Measurements from ENCODE around the gene SSH2.
"Not testable (repeated sequence)": the region's sequence is repeated elsewhere in the genome, so short reads cannot be mapped to it uniquely, and the experiment has no call there.

The SSH2 gene

GRCh38 chr17:29903471-29903870 is 26.6 kb downstream of the SSH2 start:
- Histone ChIP-seq H3K9me3 (peaks cover 0 to 3% (median 0%) of the 10 kb centered on the region in 3 donors), H3K4me1 (no peaks in the 10 kb centered on the region), H3K27me3 (no peaks in the 10 kb centered on the region), H3K4me3 (no peak overlapping the region), H3K36me3 (no peaks in the 10 kb centered on the region), H3K27ac (no peak overlapping the region)
- no peak for TF ChIP-seq CTCF (IDR thresholded peaks at IDR 0.05)
- DNase-seq, result no peak
- intact Hi-C loops (cut with DNase I; ENCODE audit: low total_unique reads), result no loop called here

DNA sequence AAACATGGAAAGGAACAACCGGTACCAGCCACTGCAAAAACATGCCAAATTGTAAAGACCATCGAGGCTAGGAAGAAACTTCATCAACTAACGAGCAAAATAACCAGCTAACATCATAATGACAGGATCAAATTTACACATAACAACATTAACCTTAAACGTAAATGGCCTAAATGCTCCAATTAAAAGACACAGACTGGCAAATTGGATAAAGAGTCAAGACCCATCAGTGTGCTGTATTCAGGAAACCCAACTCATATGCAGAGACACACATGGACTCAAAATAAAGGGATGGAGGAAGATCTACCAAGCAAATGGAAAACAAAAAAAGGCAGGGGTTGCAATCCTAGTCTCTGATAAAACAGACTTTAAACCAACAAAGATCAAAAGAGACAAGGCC is 32.9 kb downstream of the SSH2 start:
- intact Hi-C loops (cut with DNase I; ENCODE audit: low total_unique reads); H3K27me3 ChIP-seq; H3K4me3 ChIP-seq; H3K27ac ChIP-seq; H3K36me3 ChIP-seq; DNase-seq; H3K9me3 ChIP-seq; H3K4me1 ChIP-seq: not testable (repeated sequence)

DNA sequence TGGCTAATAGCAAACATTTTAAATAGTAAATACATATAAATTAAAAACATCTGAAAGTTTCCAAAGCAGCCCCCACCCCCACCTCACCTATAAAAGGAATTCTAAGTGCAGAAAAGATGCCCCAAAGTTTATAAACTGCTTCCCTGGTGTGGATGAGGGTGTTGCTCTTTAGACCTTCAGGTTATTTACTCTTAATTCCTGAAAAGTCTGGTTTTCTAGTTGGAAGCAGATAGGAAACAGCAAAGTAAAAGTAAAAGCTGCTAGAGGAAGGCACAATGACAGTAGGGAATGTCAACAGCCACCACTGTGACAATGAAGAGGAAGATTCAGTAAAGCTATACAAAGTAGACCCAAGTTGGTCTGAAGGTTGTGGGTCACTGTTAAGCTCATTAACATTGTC is 37.8 kb downstream of the SSH2 start:
- no peak for TF ChIP-seq CTCF (IDR thresholded peaks at IDR 0.05)
- no peaks in the 10 kb centered on the region for H3K4me1 ChIP-seq

DNA sequence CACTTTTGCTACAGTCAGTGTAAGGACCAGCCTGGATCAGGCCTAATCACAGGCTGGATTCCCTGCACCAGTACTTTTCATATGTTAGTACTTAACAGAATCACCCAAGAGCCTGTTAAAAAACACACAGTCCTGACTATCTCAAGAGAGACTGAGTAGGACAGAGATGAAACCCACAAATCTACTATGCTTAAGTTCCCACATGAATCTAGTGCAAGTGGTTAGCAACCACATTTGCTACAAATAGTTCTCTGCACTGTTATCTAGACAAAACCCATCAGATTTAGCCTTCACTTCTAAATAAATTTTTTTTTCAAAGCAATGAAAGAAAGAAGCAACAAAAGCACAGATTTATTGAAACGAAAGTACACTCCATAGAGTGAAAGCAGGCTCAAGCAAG is 38.9 kb downstream of the SSH2 start:
- H3K27me3 ChIP-seq, result no peaks in the 10 kb centered on the region
- no peaks in the 10 kb centered on the region for H3K4me1 ChIP-seq
- TF ChIP-seq CTCF (IDR thresholded peaks at IDR 0.05), result no peak
- no peaks in the 10 kb centered on the region for H3K36me3 ChIP-seq
- intact Hi-C loops (cut with DNase I; ENCODE audit: low total_unique reads), result no loop called here
- H3K27ac ChIP-seq, result no peak overlapping the region
- no peaks in the 10 kb centered on the region for H3K9me3 ChIP-seq
- DNase-seq, result no peak
- no peak overlapping the region for H3K4me3 ChIP-seq

More for the DNA sequence above, 37.8 kb downstream of the SSH2 start:
- H3K36me3 ChIP-seq, result no peaks in the 10 kb centered on the region
- no peak overlapping the region for H3K4me3 ChIP-seq
- H3K9me3 ChIP-seq, result no peaks in the 10 kb centered on the region
- DNase-seq, result no peak
- H3K27me3 ChIP-seq, result no peaks in the 10 kb centered on the region
- intact Hi-C loops (cut with DNase I; ENCODE audit: low total_unique reads), result no loop called here
- H3K27ac ChIP-seq, result no peak overlapping the region

DNA sequence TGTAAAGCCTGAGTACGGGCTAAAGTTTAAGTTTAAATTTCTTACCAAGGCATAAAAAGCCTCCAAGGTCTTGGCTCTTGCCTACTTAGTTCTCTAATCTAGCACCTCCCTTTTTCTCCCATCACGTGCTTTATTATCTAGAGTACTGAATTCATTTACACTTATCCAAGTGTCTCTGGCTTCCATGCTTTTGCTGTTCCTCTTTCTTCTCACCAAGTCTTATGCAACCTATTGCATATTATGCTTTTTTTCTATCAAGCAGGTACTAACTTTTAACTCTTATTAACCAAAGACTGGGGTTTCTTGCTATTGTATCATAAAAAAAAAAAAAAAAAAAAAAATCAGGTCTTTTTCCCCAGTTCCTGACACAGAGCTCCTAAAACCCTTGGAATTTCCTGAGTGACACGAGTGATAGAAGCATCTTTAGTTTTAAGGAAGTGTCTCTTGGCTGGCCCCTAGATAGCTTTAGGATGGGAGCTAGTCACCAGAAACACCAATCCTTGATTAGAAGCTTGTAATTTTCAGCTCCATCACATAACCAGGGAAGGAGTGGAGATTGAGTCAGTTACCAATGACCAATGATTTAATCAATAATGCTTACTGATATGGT is 44.9 kb downstream of the SSH2 start:
- no peak overlapping the region for H3K27ac ChIP-seq
- no peaks in the 10 kb centered on the region for H3K36me3 ChIP-seq
- no peaks in the 10 kb centered on the region for H3K4me1 ChIP-seq
- no peak for DNase-seq
- intact Hi-C loops (cut with DNase I; ENCODE audit: low total_unique reads), result no loop called here
- no peaks in the 10 kb centered on the region for H3K9me3 ChIP-seq
- TF ChIP-seq CTCF (IDR thresholded peaks at IDR 0.05), result no peak
- no peak overlapping the region for H3K4me3 ChIP-seq
- no peaks in the 10 kb centered on the region for H3K27me3 ChIP-seq

- H3K27ac ChIP-seq, result no peak overlapping the region
- TF ChIP-seq CTCF (IDR thresholded peaks at IDR 0.05), result no peak
- intact Hi-C loops (cut with DNase I; ENCODE audit: low total_unique reads), result no loop called here
- H3K27me3 ChIP-seq, result no peaks in the 10 kb centered on the region
- H3K4me1 ChIP-seq, result no peaks in the 10 kb centered on the region
- no peak for DNase-seq
- H3K4me3 ChIP-seq, result no peak overlapping the region
- H3K36me3 ChIP-seq, result no peaks in the 10 kb centered on the region
- H3K9me3 ChIP-seq, result no peaks in the 10 kb centered on the region
Observed at GRCh38 chr17:29883497-29883896, 46.5 kb downstream of the SSH2 start.

Data from tibial artery (tissue), 4 donors.